ENCODE measurements around the gene HACD3. TPM values are rescaled to one million over a fixed set of nuclear protein-coding genes. Genes with fewer than 3 reads are reported as not detected.
A peak's percentile ranks its signal among the peaks of the same experiment; 100 is the strongest.
"Not testable (repeated sequence)": the region's sequence is repeated elsewhere in the genome, so short reads cannot be mapped to it uniquely, and the experiment has no call there.

HACD3 gene
- total RNA-seq, 1 donor from 2014 or later = 69.9 TPM

GRCh38 chr15:65611888-65612615, 81.8 kb downstream of the HACD3 start:
- H3K9me3 Mint-ChIP-seq (ENCODE audit: low read depth) = peaks cover 4% of the 10 kb centered on the region
- H3K27ac Mint-ChIP-seq (ENCODE audit: unreplicated experiment) = peak overlapping the region; percentile 99
- TF ChIP-seq CTCF (IDR thresholded peaks at IDR 0.05) = no peak
- no peak for DNase-seq (ENCODE audit: low spot score)
- H3K4me1 Mint-ChIP-seq (ENCODE audit: low read depth) = peaks cover 32% of the 10 kb centered on the region
- no peaks in the 10 kb centered on the region for H3K27me3 Mint-ChIP-seq (ENCODE audit: low read depth)
- no peaks in the 10 kb centered on the region for H3K36me3 Mint-ChIP-seq (ENCODE audit: low read depth)
- H3K4me3 Mint-ChIP-seq (ENCODE audit: unreplicated experiment) = peak overlapping the region; percentile 97

GRCh38 chr15:65612616-65612946, 82.3 kb downstream of the HACD3 start:
- Mint-ChIP-seq H3K4me3 (ENCODE audit: unreplicated experiment) (no peak overlapping the region), H3K27me3 (ENCODE audit: low read depth) (no peaks in the 10 kb centered on the region), H3K36me3 (ENCODE audit: low read depth) (no peaks in the 10 kb centered on the region), H3K9me3 (ENCODE audit: low read depth) (peaks cover 8% of the 10 kb centered on the region), H3K27ac (ENCODE audit: unreplicated experiment) (no peak overlapping the region), H3K4me1 (ENCODE audit: low read depth) (peaks cover 32% of the 10 kb centered on the region)
- DNase-seq (ENCODE audit: low spot score) = no peak
- TF ChIP-seq CTCF (IDR thresholded peaks at IDR 0.05) = no peak

GRCh38 chr15:65612949-65613744, 82.9 kb downstream of the HACD3 start:
- H3K27ac Mint-ChIP-seq (ENCODE audit: unreplicated experiment) = no peak overlapping the region
- no peak for DNase-seq (ENCODE audit: low spot score)
- peaks cover 8% of the 10 kb centered on the region for H3K9me3 Mint-ChIP-seq (ENCODE audit: low read depth)
- TF ChIP-seq CTCF (IDR thresholded peaks at IDR 0.05) = no peak
- H3K4me3 Mint-ChIP-seq (ENCODE audit: unreplicated experiment) = no peak overlapping the region
- H3K36me3 Mint-ChIP-seq (ENCODE audit: low read depth) = no peaks in the 10 kb centered on the region
- peaks cover 32% of the 10 kb centered on the region for H3K4me1 Mint-ChIP-seq (ENCODE audit: low read depth)
- no peaks in the 10 kb centered on the region for H3K27me3 Mint-ChIP-seq (ENCODE audit: low read depth)

- H3K9me3 Mint-ChIP-seq (ENCODE audit: low read depth); H3K27me3 Mint-ChIP-seq (ENCODE audit: low read depth); H3K4me3 Mint-ChIP-seq (ENCODE audit: unreplicated experiment); H3K36me3 Mint-ChIP-seq (ENCODE audit: low read depth); H3K27ac Mint-ChIP-seq (ENCODE audit: unreplicated experiment); DNase-seq (ENCODE audit: low spot score): not testable (repeated sequence)
- H3K4me1 Mint-ChIP-seq (ENCODE audit: low read depth) = peaks cover 15% of the 10 kb centered on the region
Observed at GRCh38 chr15:65615887-65616286, 85.6 kb downstream of the HACD3 start.

GRCh38 chr15:65618560-65619109, 88.4 kb downstream of the HACD3 start:
- no peak for DNase-seq (ENCODE audit: low spot score)
- H3K4me1 Mint-ChIP-seq (ENCODE audit: low read depth) = no peaks in the 10 kb centered on the region
- no peaks in the 10 kb centered on the region for H3K36me3 Mint-ChIP-seq (ENCODE audit: low read depth)
- H3K9me3 Mint-ChIP-seq (ENCODE audit: low read depth) = peaks cover 8% of the 10 kb centered on the region
- TF ChIP-seq CTCF (IDR thresholded peaks at IDR 0.05) = no peak
- no peak overlapping the region for H3K27ac Mint-ChIP-seq (ENCODE audit: unreplicated experiment)
- H3K4me3 Mint-ChIP-seq (ENCODE audit: unreplicated experiment) = no peak overlapping the region
- no peaks in the 10 kb centered on the region for H3K27me3 Mint-ChIP-seq (ENCODE audit: low read depth)

Data from chondrocyte (in vitro differentiated cells).